ENCODE data around the gene OPN4. TPM values are rescaled to one million over a fixed set of nuclear protein-coding genes. Genes with fewer than 3 reads are reported as not detected.

The OPN4 gene
- total RNA-seq, 1 experiment from 2014 or later: not detected

- ChIA-PET CTCF (interaction anchor here (1.5 kb wide), 1 partner anchor 21 kb away, joined by 4 read pairs; no protein-coding TSS in a partner anchor), POLR2A (no interaction called here)
- H3K4me3 Mint-ChIP-seq (ENCODE audit: unreplicated experiment): no peak overlapping the region
- H3K9me3 ChIP-seq: no peaks in the 10 kb centered on the region
- no peaks in the 10 kb centered on the region for H3K4me1 ChIP-seq
- no peaks in the 10 kb centered on the region for H3K4me1 Mint-ChIP-seq (ENCODE audit: low read depth, unreplicated experiment)
- H3K36me3 Mint-ChIP-seq (ENCODE audit: insufficient read depth, unreplicated experiment): no peaks in the 10 kb centered on the region
- no TSS peak for BruUV-seq (replicated peaks)
- no peak for TF ChIP-seq CTCF (IDR thresholded peaks at IDR 0.05; ENCODE audit: insufficient read depth in 1 of 2, low read depth in 1 of 2, low read length in 1 of 2, severe bottlenecking in 1 of 2, unreplicated experiment in 1 of 2)
- H3K9me3 Mint-ChIP-seq (ENCODE audit: unreplicated experiment): no peaks in the 10 kb centered on the region
- H3K27ac Mint-ChIP-seq (ENCODE audit: unreplicated experiment): no peak overlapping the region
- DNase-seq: no peak
- H3K27me3 ChIP-seq (replicated peaks; ENCODE audit: control insufficient read depth, insufficient read depth, low read length): no peaks in the 10 kb centered on the region
- H3K4me3 ChIP-seq (ENCODE audit: low read depth, low read length): no peak overlapping the region
- intact Hi-C loops (cut with micrococcal nuclease; ENCODE audit: unreplicated experiment): no loop called here
- H3K36me3 ChIP-seq (ENCODE audit: control insufficient read depth, insufficient read depth, low read length): no peaks in the 10 kb centered on the region
- H3K27me3 Mint-ChIP-seq (ENCODE audit: insufficient read depth, unreplicated experiment): no peaks in the 10 kb centered on the region
These were observed 8.6 kb downstream of the OPN4 start for GRCh38 chr10:86663046-86663345.

GRCh38 chr10:86663576-86664339, 9.4 kb downstream of the OPN4 start:
- H3K27me3 ChIP-seq (replicated peaks; ENCODE audit: control insufficient read depth, insufficient read depth, low read length): no peaks in the 10 kb centered on the region
- Mint-ChIP-seq H3K9me3 (ENCODE audit: unreplicated experiment) (no peaks in the 10 kb centered on the region), H3K4me3 (ENCODE audit: unreplicated experiment) (no peak overlapping the region), H3K27me3 (ENCODE audit: insufficient read depth, unreplicated experiment) (no peaks in the 10 kb centered on the region), H3K27ac (ENCODE audit: unreplicated experiment) (no peak overlapping the region), H3K4me1 (ENCODE audit: low read depth, unreplicated experiment) (no peaks in the 10 kb centered on the region), H3K36me3 (ENCODE audit: insufficient read depth, unreplicated experiment) (no peaks in the 10 kb centered on the region)
- peaks cover 7% of the 10 kb centered on the region; the same call in 1 of the 2 replicates for H3K4me1 ChIP-seq
- no TSS peak for BruUV-seq (replicated peaks)
- no peak overlapping the region for H3K4me3 ChIP-seq (ENCODE audit: low read depth, low read length)
- H3K9me3 ChIP-seq: no peaks in the 10 kb centered on the region
- no peak for TF ChIP-seq CTCF (IDR thresholded peaks at IDR 0.05; ENCODE audit: insufficient read depth in 1 of 2, low read depth in 1 of 2, low read length in 1 of 2, severe bottlenecking in 1 of 2, unreplicated experiment in 1 of 2)
- no peaks in the 10 kb centered on the region for H3K36me3 ChIP-seq (ENCODE audit: control insufficient read depth, insufficient read depth, low read length)
- CTCF ChIA-PET: interaction anchor here (0.6 to 1.5 kb wide), 2 partner anchors 14 to 22 kb away, joined by 4 read pairs; no protein-coding TSS in a partner anchor
- intact Hi-C loops (cut with micrococcal nuclease; ENCODE audit: unreplicated experiment): no loop called here
- POLR2A ChIA-PET: no interaction called here
- DNase-seq: no peak

- no peak overlapping the region for H3K4me3 Mint-ChIP-seq (ENCODE audit: unreplicated experiment)
- H3K27me3 ChIP-seq (replicated peaks; ENCODE audit: control insufficient read depth, insufficient read depth, low read length): no peaks in the 10 kb centered on the region
- no peak overlapping the region for H3K4me3 ChIP-seq (ENCODE audit: low read depth, low read length)
- no peaks in the 10 kb centered on the region for H3K36me3 ChIP-seq (ENCODE audit: control insufficient read depth, insufficient read depth, low read length)
- no peaks in the 10 kb centered on the region for H3K9me3 Mint-ChIP-seq (ENCODE audit: unreplicated experiment)
- peaks cover 8% of the 10 kb centered on the region; the same call in 1 of the 2 replicates for H3K4me1 ChIP-seq
- ChIA-PET POLR2A (no interaction called here), CTCF (interaction anchor here (0.6 kb wide), 1 partner anchor 13 kb away, joined by 4 read pairs; no protein-coding TSS in a partner anchor)
- no peak for TF ChIP-seq CTCF (IDR thresholded peaks at IDR 0.05; ENCODE audit: insufficient read depth in 1 of 2, low read depth in 1 of 2, low read length in 1 of 2, severe bottlenecking in 1 of 2, unreplicated experiment in 1 of 2)
- no peaks in the 10 kb centered on the region for H3K9me3 ChIP-seq
- no peaks in the 10 kb centered on the region for H3K27me3 Mint-ChIP-seq (ENCODE audit: insufficient read depth, unreplicated experiment)
- BruUV-seq (replicated peaks): no TSS peak
- H3K27ac Mint-ChIP-seq (ENCODE audit: unreplicated experiment): no peak overlapping the region
- H3K36me3 Mint-ChIP-seq (ENCODE audit: insufficient read depth, unreplicated experiment): no peaks in the 10 kb centered on the region
- intact Hi-C loops (cut with micrococcal nuclease; ENCODE audit: unreplicated experiment): no loop called here
- no peaks in the 10 kb centered on the region for H3K4me1 Mint-ChIP-seq (ENCODE audit: low read depth, unreplicated experiment)
- DNase-seq: no peak
These were observed 10.2 kb downstream of the OPN4 start for GRCh38 chr10:86664341-86665217.

All from Caco-2 (cell line).